HepG2 (cell line): ENCODE measurements around the gene ASPRV1. TPM values are rescaled to one million over a fixed set of nuclear protein-coding genes. Genes with fewer than 3 reads are reported as not detected.

Source experiments
- GATA4 ChIP-seq: sonication (generic); IDR thresholded peaks from 2 replicates; pipeline ENCODE4 v1.6.1; 2016; ENCODE audit warnings: antibody characterized with exemption, low read depth, borderline replicate concordance
- GATAD2A ChIP-seq: IDR thresholded peaks from 2 replicates; pipeline ENCODE4 v1.6.1; 2016
- GZF1 ChIP-seq: sonication (generic); formaldehyde crosslinking; IDR thresholded peaks from 2 replicates; pipeline ENCODE4 v1.5.1; 2020; ENCODE audit warnings: mild to moderate bottlenecking, missing genetic modification reagents
- HOMEZ ChIP-seq: IDR thresholded peaks from 2 replicates; pipeline ENCODE4 v1.6.1; 2016; ENCODE audit warnings: low read depth
- IKZF4 ChIP-seq: sonication (generic); formaldehyde crosslinking; IDR thresholded peaks from 2 replicates; pipeline ENCODE4 v1.5.1; 2020; ENCODE audit warnings: borderline replicate concordance, mild to moderate bottlenecking, low read depth, missing genetic modification reagents; ENCODE audit errors: not compliant biosample characterization
- KAT8 ChIP-seq: IDR thresholded peaks from 2 replicates; pipeline ENCODE4 v1.6.1; 2016; ENCODE audit warnings: missing genetic modification reagents, missing compliant biosample characterization
- NFATC3 ChIP-seq: sonication (generic); formaldehyde crosslinking; IDR thresholded peaks from 2 replicates; pipeline ENCODE4 v1.5.1; 2020; ENCODE audit warnings: mild to moderate bottlenecking, missing genetic modification reagents
- POLR2AphosphoS5 ChIP-seq: IDR thresholded peaks from 2 replicates; pipeline ENCODE4 v1.6.1; 2012; ENCODE audit warnings: low read depth, low read length
- SMC3 ChIP-seq: IDR thresholded peaks from 2 replicates; pipeline ENCODE4 v1.6.1; 2011; ENCODE audit warnings: low read length, improper control_type of control experiment
- TBX3 ChIP-seq: fragments of 450-650 bp; IDR thresholded peaks from 2 replicates; pipeline ENCODE4 v1.6.1; 2017; ENCODE audit warnings: antibody characterized with exemption, mild to moderate bottlenecking, inconsistent platforms, borderline replicate concordance
- TFDP2 ChIP-seq: sonication (generic); formaldehyde crosslinking; IDR thresholded peaks from 2 replicates; pipeline ENCODE4 v1.4.0; 2020; ENCODE audit warnings: missing genetic modification reagents
- XRCC5 ChIP-seq: fragments of 200-400 bp; formaldehyde crosslinking; optimal IDR thresholded peaks from 2 replicates; pipeline ENCODE3; 2017; ENCODE audit warnings: mild to moderate bottlenecking, low read length
- ZBTB20 ChIP-seq: sonication (generic); formaldehyde crosslinking; IDR thresholded peaks from 2 replicates; pipeline ENCODE4 v1.8.1; 2023; ENCODE audit warnings: missing genetic modification reagents, low read depth, mild to moderate bottlenecking, borderline replicate concordance
- ZBTB8A ChIP-seq: sonication (generic); formaldehyde crosslinking; IDR thresholded peaks from 2 replicates; pipeline ENCODE4 v1.4.0; 2020; ENCODE audit warnings: mild to moderate bottlenecking, low read depth, missing genetic modification reagents, borderline replicate concordance
- ZFP1 ChIP-seq: IDR thresholded peaks from 2 replicates; pipeline ENCODE4 v1.6.1; 2016
- ZFX ChIP-seq: sonication (generic); formaldehyde crosslinking; IDR thresholded peaks from 2 replicates; pipeline ENCODE4 v1.4.0; 2020; ENCODE audit warnings: mild to moderate bottlenecking, low read depth, missing genetic modification reagents, moderate library complexity
- ZNF367 ChIP-seq: sonication (generic); formaldehyde crosslinking; IDR thresholded peaks from 2 replicates; pipeline ENCODE4 v1.4.0; 2020; ENCODE audit warnings: missing genetic modification reagents, borderline replicate concordance
- ZNF558 ChIP-seq: sonication (generic); formaldehyde crosslinking; IDR thresholded peaks from 2 replicates; pipeline ENCODE4 v1.9.0; 2022; ENCODE audit warnings: mild to moderate bottlenecking, missing genetic modification reagents, borderline replicate concordance
- ZNF615 ChIP-seq: sonication (generic); formaldehyde crosslinking; IDR thresholded peaks from 2 replicates; pipeline ENCODE4 v1.5.0; 2020; ENCODE audit warnings: mild to moderate bottlenecking, missing genetic modification reagents, borderline replicate concordance
- polyA plus RNA-seq, 8 experiments: library from polyadenylated mRNA; depleted of rRNA in 3 of 8; stranded (reverse) in 7 of 8; unstranded in 1 of 8; fragments of >200 nt; fragmentation: Illumina TruSeq in 4 of 8; extraction: Trizol in 4 of 8; gene quantifications; 2 replicates each; pipeline versions ENCODE4 v1.2.1 to v1.2.3, GENCODE V29; 2011 to 2016; ENCODE audit warnings: low read depth in 4 of 8, missing spikeins in 1 of 8, mixed read lengths in 1 of 8; ENCODE audit not compliant: insufficient read depth in 1 of 8
- total RNA-seq, 5 experiments: library from RNA; depleted of rRNA; stranded (reverse); fragments of >200 nt; fragmentation: Illumina TruSeq; extraction: Trizol; gene quantifications; 2 replicates each; pipeline ENCODE4 v1.2.3, GENCODE V29; 2016; ENCODE audit warnings: low read depth in 1 of 5
- TF ChIP-seq, protein P1 (sequence below): sonication (generic); formaldehyde crosslinking; IDR thresholded peaks from 2 replicates; pipeline ENCODE4 v1.4.0; 2020; ENCODE audit warnings: missing genetic modification reagents, borderline replicate concordance
- TF ChIP-seq, protein P2 (sequence below): sonication (generic); formaldehyde crosslinking; IDR thresholded peaks from 2 replicates; pipeline ENCODE4 v1.4.0; 2020; ENCODE audit warnings: mild to moderate bottlenecking, missing genetic modification reagents

ASPRV1 gene
- total and polyA plus RNA-seq, 2 of the 13 experiments (the other 11 are each of a cell fraction or from before 2014, with no cell fraction given): 0.40 to 0.48 TPM

DNA sequence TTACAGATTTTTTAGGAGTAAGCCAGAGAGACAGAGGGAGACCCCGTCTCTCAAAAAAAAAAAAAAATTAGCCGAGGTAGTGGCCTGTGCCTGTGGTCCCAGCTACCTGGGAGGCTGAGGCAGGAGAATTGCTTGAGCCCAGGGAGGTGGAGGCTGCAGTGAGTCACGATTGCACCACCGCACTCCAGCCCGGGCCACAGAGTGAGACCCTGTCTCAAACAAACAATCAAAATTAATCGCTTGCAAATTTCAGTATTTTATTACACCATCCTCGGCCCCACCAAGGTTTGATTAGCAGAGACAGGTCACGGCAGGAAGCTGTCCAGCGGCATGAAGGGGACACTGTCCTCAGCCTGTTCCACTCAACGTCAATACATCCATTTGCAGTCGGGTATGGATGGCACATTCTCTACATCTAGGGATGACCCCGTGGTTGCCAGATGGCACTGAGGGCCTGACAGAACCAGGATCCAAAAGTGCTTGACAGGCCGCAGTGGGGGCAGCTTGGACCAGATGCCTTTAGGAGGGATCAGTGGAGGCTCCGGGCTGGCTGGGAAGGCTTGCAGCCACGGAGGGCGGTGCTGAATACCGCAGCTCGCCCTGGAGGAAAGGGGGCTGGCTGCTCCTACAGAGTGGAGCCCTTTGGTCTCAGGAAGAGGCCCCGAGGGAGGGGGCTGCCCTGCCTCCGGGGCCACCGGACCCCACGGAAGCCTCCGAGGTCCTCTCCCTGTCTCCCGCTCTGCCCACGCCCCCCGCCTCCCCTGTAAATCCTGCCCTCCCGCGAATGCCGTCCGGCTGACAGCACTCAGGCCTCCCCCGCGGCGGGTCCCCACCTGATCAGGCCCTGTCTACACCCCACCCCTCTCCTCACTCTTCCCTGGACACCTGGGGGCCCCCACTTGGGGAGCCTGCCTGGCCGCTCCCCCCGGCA lies 13.1 kb downstream of the ASPRV1 start (continued):
- TF ChIP-seq HOMEZ: no peak
- TF ChIP-seq ZNF615: no peak
- TF ChIP-seq IKZF4 (CRISPR knock-in tag): no peak
- TF ChIP-seq GZF1 (CRISPR knock-in tag): no peak
- TF ChIP-seq, protein P1, sequence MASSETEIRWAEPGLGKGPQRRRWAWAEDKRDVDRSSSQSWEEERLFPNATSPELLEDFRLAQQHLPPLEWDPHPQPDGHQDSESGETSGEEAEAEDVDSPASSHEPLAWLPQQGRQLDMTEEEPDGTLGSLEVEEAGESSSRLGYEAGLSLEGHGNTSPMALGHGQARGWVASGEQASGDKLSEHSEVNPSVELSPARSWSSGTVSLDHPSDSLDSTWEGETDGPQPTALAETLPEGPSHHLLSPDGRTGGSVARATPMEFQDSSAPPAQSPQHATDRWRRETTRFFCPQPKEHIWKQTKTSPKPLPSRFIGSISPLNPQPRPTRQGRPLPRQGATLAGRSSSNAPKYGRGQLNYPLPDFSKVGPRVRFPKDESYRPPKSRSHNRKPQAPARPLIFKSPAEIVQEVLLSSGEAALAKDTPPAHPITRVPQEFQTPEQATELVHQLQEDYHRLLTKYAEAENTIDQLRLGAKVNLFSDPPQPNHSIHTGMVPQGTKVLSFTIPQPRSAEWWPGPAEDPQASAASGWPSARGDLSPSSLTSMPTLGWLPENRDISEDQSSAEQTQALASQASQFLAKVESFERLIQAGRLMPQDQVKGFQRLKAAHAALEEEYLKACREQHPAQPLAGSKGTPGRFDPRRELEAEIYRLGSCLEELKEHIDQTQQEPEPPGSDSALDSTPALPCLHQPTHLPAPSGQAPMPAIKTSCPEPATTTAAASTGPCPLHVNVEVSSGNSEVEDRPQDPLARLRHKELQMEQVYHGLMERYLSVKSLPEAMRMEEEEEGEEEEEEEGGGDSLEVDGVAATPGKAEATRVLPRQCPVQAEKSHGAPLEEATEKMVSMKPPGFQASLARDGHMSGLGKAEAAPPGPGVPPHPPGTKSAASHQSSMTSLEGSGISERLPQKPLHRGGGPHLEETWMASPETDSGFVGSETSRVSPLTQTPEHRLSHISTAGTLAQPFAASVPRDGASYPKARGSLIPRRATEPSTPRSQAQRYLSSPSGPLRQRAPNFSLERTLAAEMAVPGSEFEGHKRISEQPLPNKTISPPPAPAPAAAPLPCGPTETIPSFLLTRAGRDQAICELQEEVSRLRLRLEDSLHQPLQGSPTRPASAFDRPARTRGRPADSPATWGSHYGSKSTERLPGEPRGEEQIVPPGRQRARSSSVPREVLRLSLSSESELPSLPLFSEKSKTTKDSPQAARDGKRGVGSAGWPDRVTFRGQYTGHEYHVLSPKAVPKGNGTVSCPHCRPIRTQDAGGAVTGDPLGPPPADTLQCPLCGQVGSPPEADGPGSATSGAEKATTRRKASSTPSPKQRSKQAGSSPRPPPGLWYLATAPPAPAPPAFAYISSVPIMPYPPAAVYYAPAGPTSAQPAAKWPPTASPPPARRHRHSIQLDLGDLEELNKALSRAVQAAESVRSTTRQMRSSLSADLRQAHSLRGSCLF (CRISPR knock-in tag): no peak
- TF ChIP-seq ZFP1 (CRISPR knock-in tag): no peak
- TF ChIP-seq ZBTB8A (CRISPR knock-in tag): no peak
- TF ChIP-seq KAT8 (CRISPR knock-in tag): no peak
- TF ChIP-seq POLR2AphosphoS5: no peak
- no peak for TF ChIP-seq ZNF367 (CRISPR knock-in tag)
- no peak for TF ChIP-seq XRCC5
- no peak for TF ChIP-seq GATA4
- no peak for TF ChIP-seq NFATC3 (CRISPR knock-in tag)
- TF ChIP-seq GATAD2A (CRISPR knock-in tag): no peak
- TF ChIP-seq TFDP2 (CRISPR knock-in tag): no peak
- TF ChIP-seq, protein P2, sequence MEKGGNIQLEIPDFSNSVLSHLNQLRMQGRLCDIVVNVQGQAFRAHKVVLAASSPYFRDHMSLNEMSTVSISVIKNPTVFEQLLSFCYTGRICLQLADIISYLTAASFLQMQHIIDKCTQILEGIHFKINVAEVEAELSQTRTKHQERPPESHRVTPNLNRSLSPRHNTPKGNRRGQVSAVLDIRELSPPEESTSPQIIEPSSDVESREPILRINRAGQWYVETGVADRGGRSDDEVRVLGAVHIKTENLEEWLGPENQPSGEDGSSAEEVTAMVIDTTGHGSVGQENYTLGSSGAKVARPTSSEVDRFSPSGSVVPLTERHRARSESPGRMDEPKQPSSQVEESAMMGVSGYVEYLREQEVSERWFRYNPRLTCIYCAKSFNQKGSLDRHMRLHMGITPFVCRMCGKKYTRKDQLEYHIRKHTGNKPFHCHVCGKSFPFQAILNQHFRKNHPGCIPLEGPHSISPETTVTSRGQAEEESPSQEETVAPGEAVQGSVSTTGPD (CRISPR knock-in tag): no peak
- no peak for TF ChIP-seq TBX3
- no peak for TF ChIP-seq ZNF558 (CRISPR knock-in tag)
- no peak for TF ChIP-seq SMC3
- no peak for TF ChIP-seq ZBTB20 (CRISPR knock-in tag)
- TF ChIP-seq ZFX (CRISPR knock-in tag): peak; percentile 54; the same call in 1 of the 2 replicates
